ENCODE results near the gene AIMP2. TPM values are rescaled to one million over a fixed set of nuclear protein-coding genes. Genes with fewer than 3 reads are reported as not detected.
"Not testable (repeated sequence)": the region's sequence is repeated elsewhere in the genome, so short reads cannot be mapped to it uniquely, and the experiment has no call there.

AIMP2 gene
- total RNA-seq, 1 experiment from 2014 or later: 121 TPM

GRCh38 chr7:6026011-6026819 is 17.1 kb downstream of the AIMP2 start:
- peak; percentile 45 for DNase-seq (ENCODE audit: low read depth)

- DNase-seq (ENCODE audit: low read depth): no peak
These were observed 17.8 kb downstream of the AIMP2 start for GRCh38 chr7:6026820-6027311.

GRCh38 chr7:6027806-6028365 is 18.8 kb downstream of the AIMP2 start:
- DNase-seq (ENCODE audit: low read depth): no peak

GRCh38 chr7:6028563-6028962 is 19.5 kb downstream of the AIMP2 start:
- DNase-seq (ENCODE audit: low read depth): no peak

GRCh38 chr7:6030988-6031387 is 21.9 kb downstream of the AIMP2 start, which contains the start of gene ANKRD61:
Gene ANKRD61, plus strand, starts transcription at chr7:6031376. Its CDS starts 0 bp downstream, at chr7:6031376.
- no peak for DNase-seq (ENCODE audit: low read depth)

GRCh38 chr7:6031567-6031966 is 22.5 kb downstream of the AIMP2 start:
- DNase-seq (ENCODE audit: low read depth): no peak

- no peak for DNase-seq (ENCODE audit: low read depth)
These were observed 23.1 kb downstream of the AIMP2 start for GRCh38 chr7:6032167-6032566.

GRCh38 chr7:6032641-6033040 is 23.6 kb downstream of the AIMP2 start:
- no peak for DNase-seq (ENCODE audit: low read depth)

- DNase-seq (ENCODE audit: low read depth): no peak
These were observed 26.1 kb downstream of the AIMP2 start for GRCh38 chr7:6035165-6035564.

- DNase-seq (ENCODE audit: low read depth): no peak
These were observed 26.6 kb downstream of the AIMP2 start for GRCh38 chr7:6035686-6036085.

- DNase-seq (ENCODE audit: low read depth): no peak
These were observed 40.7 kb downstream of the AIMP2 start for GRCh38 chr7:6049780-6050179.

- DNase-seq (ENCODE audit: low read depth): not testable (repeated sequence)
These were observed 42.1 kb downstream of the AIMP2 start for GRCh38 chr7:6051185-6051584.

GRCh38 chr7:6056616-6057015 is 47.5 kb downstream of the AIMP2 start:
- DNase-seq (ENCODE audit: low read depth): no peak

- no peak for DNase-seq (ENCODE audit: low read depth)
These were observed 48.5 kb downstream of the AIMP2 start for GRCh38 chr7:6057316-6058129.

GRCh38 chr7:6059941-6060340 is 50.9 kb downstream of the AIMP2 start:
- DNase-seq (ENCODE audit: low read depth): not testable (repeated sequence)

GRCh38 chr7:6071406-6071805 is 62.3 kb downstream of the AIMP2 start:
- DNase-seq (ENCODE audit: low read depth): no peak

Other genes with a start within 250 kb of the AIMP2 start
- gene RNF216, start 227.6 kb upstream of the AIMP2 start, total RNA-seq (2014; rRNA removed; shearing (Covaris generic)): 26.3 and 43.8 TPM in 2 replicates
- not detected in 2 replicates for gene OCM, start 128.5 kb upstream of the AIMP2 start, total RNA-seq (2014; rRNA removed; shearing (Covaris generic))
- 92.8 and 114 TPM in 2 replicates for gene CCZ1, start 110.5 kb upstream of the AIMP2 start, total RNA-seq (2014; rRNA removed; shearing (Covaris generic))
- gene RSPH10B, start 38.6 kb upstream of the AIMP2 start, total RNA-seq (2014; rRNA removed; shearing (Covaris generic)): not detected in 2 replicates
- gene PMS2, start 223 bp upstream of the AIMP2 start, total RNA-seq (2014; rRNA removed; shearing (Covaris generic)): 11.0 and 14.9 TPM in 2 replicates
- gene ANKRD61, start 22.1 kb downstream of the AIMP2 start, total RNA-seq (2014; rRNA removed; shearing (Covaris generic)): 1.2 TPM in 1 of 2 replicates, not detected in the other
- 189 and 198 TPM in 2 replicates for gene EIF2AK1, start 49.9 kb downstream of the AIMP2 start, total RNA-seq (2014; rRNA removed; shearing (Covaris generic))
- gene USP42, start 95.7 kb downstream of the AIMP2 start, total RNA-seq (2014; rRNA removed; shearing (Covaris generic)): 6.6 and 9.7 TPM in 2 replicates